NB4 (cell line): Measurements from ENCODE around the gene ADCY2.

Experiments used
- MYC ChIP-seq: IDR thresholded peaks from 2 replicates; pipeline ENCODE4 v1.6.1; 2011; ENCODE audit warnings: low read depth, low read length
- POLR2A ChIP-seq: IDR thresholded peaks from 2 replicates; pipeline ENCODE4 v1.6.1; 2011; ENCODE audit warnings: mild to moderate bottlenecking; ENCODE audit not compliant: insufficient read length; ENCODE audit errors: extremely low read depth
- TF ChIP-seq, protein P1 (sequence below): IDR thresholded peaks from one replicate; pipeline ENCODE4 v1.5.1; 2012; ENCODE audit warnings: low read depth, low read length
- TF ChIP-seq, protein P2 (sequence below): IDR thresholded peaks from 2 replicates; pipeline ENCODE4 v1.6.1; 2011; ENCODE audit warnings: low read depth, low read length

DNA sequence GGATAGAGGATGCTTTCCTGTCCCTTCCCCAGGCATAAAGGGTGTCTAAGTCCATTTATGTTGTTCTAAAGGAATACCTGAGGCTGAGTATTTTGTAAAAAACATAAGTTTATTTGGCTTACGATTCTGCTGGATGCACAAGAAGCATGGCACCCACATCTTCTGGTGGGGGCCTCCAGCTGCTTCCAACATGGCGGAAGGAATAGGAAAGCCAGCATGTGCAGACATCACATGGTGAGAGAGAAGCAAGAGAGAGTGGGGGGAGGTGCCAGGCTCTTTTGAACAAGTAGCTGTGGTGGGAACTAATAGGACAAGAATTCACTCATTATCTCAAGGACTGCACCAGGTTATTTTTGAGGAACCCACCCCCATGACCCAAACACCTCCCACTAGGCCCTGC is 77.2 kb downstream of the ADCY2 start:
- TF ChIP-seq, protein P1, sequence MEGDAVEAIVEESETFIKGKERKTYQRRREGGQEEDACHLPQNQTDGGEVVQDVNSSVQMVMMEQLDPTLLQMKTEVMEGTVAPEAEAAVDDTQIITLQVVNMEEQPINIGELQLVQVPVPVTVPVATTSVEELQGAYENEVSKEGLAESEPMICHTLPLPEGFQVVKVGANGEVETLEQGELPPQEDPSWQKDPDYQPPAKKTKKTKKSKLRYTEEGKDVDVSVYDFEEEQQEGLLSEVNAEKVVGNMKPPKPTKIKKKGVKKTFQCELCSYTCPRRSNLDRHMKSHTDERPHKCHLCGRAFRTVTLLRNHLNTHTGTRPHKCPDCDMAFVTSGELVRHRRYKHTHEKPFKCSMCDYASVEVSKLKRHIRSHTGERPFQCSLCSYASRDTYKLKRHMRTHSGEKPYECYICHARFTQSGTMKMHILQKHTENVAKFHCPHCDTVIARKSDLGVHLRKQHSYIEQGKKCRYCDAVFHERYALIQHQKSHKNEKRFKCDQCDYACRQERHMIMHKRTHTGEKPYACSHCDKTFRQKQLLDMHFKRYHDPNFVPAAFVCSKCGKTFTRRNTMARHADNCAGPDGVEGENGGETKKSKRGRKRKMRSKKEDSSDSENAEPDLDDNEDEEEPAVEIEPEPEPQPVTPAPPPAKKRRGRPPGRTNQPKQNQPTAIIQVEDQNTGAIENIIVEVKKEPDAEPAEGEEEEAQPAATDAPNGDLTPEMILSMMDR = no peak
- no peak for TF ChIP-seq POLR2A
- TF ChIP-seq, protein P2, sequence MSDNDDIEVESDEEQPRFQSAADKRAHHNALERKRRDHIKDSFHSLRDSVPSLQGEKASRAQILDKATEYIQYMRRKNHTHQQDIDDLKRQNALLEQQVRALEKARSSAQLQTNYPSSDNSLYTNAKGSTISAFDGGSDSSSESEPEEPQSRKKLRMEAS = no peak
- TF ChIP-seq MYC = no peak
